NT2/D1 (cell line): ENCODE measurements around the gene NGRN.

Source experiments
- DNase-seq: peaks from one replicate; pipeline ENCODE4 v3.0.0-alpha.2; 2011; ENCODE audit warnings: low read depth, low spot score
- H3K27me3 ChIP-seq: 2 replicates; pipeline ENCODE4 v1.6.0; 2011; ENCODE audit warnings: mild to moderate bottlenecking; ENCODE audit not compliant: insufficient read length, insufficient read depth
- H3K36me3 ChIP-seq: 2 replicates; pipeline ENCODE4 v1.6.1; 2011; ENCODE audit warnings: mild to moderate bottlenecking, low read length, mixed read lengths; ENCODE audit not compliant: insufficient read depth, insufficient read length
- H3K4me1 ChIP-seq: 2 replicates; pipeline ENCODE4 v1.5.1; 2011; ENCODE audit not compliant: insufficient read depth, insufficient read length
- H3K4me3 ChIP-seq: 2 replicates; pipeline ENCODE4 v1.5.1; 2011; ENCODE audit warnings: low read depth; ENCODE audit not compliant: insufficient read length
- H3K9ac ChIP-seq: 2 replicates; pipeline ENCODE4 v1.6.0; 2011; ENCODE audit warnings: low read depth; ENCODE audit not compliant: insufficient read length
- H3K9me3 ChIP-seq: 2 replicates; pipeline ENCODE4 v1.5.1; 2011; ENCODE audit warnings: mild to moderate bottlenecking, low read length; ENCODE audit not compliant: insufficient read depth
- SUZ12 ChIP-seq: IDR thresholded peaks from 2 replicates; pipeline ENCODE4 v1.6.1; 2011; ENCODE audit not compliant: insufficient read length, insufficient read depth; ENCODE audit errors: extremely low read depth
- YY1 ChIP-seq: IDR thresholded peaks from 2 replicates; pipeline ENCODE4 v1.6.1; 2011; ENCODE audit not compliant: insufficient read length, insufficient read depth
- ZNF274 ChIP-seq: IDR thresholded peaks from 2 replicates; pipeline ENCODE4 v1.6.1; 2011; ENCODE audit warnings: mild to moderate bottlenecking, low read depth, low read length

Gene NGRN

GRCh38 chr15:90240856-90241255 lies 24.6 kb upstream of the NGRN start:
- Histone ChIP-seq H3K27me3 (no peaks in the 10 kb centered on the region), H3K9ac (no peak overlapping the region), H3K4me1 (no peaks in the 10 kb centered on the region), H3K36me3 (peaks cover 24% of the 10 kb centered on the region), H3K9me3 (no peaks in the 10 kb centered on the region), H3K4me3 (no peak overlapping the region)
- DNase-seq = no peak
- no peak for TF ChIP-seq SUZ12
- no peak for TF ChIP-seq YY1
- TF ChIP-seq ZNF274 = no peak

GRCh38 chr15:90241343-90242192 lies 23.9 kb upstream of the NGRN start:
- no peaks in the 10 kb centered on the region for H3K4me1 ChIP-seq
- no peak overlapping the region for H3K4me3 ChIP-seq
- H3K9me3 ChIP-seq = no peaks in the 10 kb centered on the region
- TF ChIP-seq YY1 = no peak
- TF ChIP-seq ZNF274 = no peak
- no peak for TF ChIP-seq SUZ12
- peaks cover 19% of the 10 kb centered on the region for H3K36me3 ChIP-seq
- H3K27me3 ChIP-seq = no peaks in the 10 kb centered on the region
- no peak overlapping the region for H3K9ac ChIP-seq
- DNase-seq = no peak

GRCh38 chr15:90243943-90244639 lies 21.4 kb upstream of the NGRN start:
- no peaks in the 10 kb centered on the region for H3K9me3 ChIP-seq
- TF ChIP-seq SUZ12 = no peak
- TF ChIP-seq YY1 = no peak
- TF ChIP-seq ZNF274 = no peak
- H3K27me3 ChIP-seq = no peaks in the 10 kb centered on the region
- DNase-seq = no peak
- H3K4me1 ChIP-seq = no peaks in the 10 kb centered on the region
- no peak overlapping the region for H3K4me3 ChIP-seq
- no peak overlapping the region for H3K9ac ChIP-seq
- H3K36me3 ChIP-seq = peaks cover 10% of the 10 kb centered on the region

- peaks cover 4% of the 10 kb centered on the region for H3K27me3 ChIP-seq
These were observed 16.7 kb upstream of the NGRN start for GRCh38 chr15:90248789-90249202.

GRCh38 chr15:90249203-90249863 lies 16.1 kb upstream of the NGRN start, which contains the start of gene TTLL13:
TSS of gene TTLL13 (plus strand) at chr15:90249556. CDS start at chr15:90250631, 1,075 bp downstream.
- H3K36me3 ChIP-seq = no peaks in the 10 kb centered on the region
- peak within 1 kb of the TSS; percentile 80 for H3K9ac ChIP-seq
- H3K27me3 ChIP-seq = peaks cover 4% of the 10 kb centered on the region
- peaks cover 6% of the 10 kb centered on the region for H3K4me1 ChIP-seq
- DNase-seq = peak; percentile 84
- TF ChIP-seq SUZ12 (no peak), YY1 (no peak), ZNF274 (no peak)
- H3K9me3 ChIP-seq = no peaks in the 10 kb centered on the region
- H3K4me3 ChIP-seq = peak within 1 kb of the TSS; percentile 67

More at GRCh38 chr15:90248789-90249202, 16.7 kb upstream of the NGRN start:
- Histone ChIP-seq H3K9ac (no peak overlapping the region), H3K36me3 (no peaks in the 10 kb centered on the region), H3K9me3 (no peaks in the 10 kb centered on the region), H3K4me1 (peaks cover 6% of the 10 kb centered on the region), H3K4me3 (no peak overlapping the region)
- TF ChIP-seq SUZ12 (no peak), YY1 (no peak), ZNF274 (no peak)
- DNase-seq = no peak

GRCh38 chr15:90257776-90258175 lies 7.7 kb upstream of the NGRN start:
- DNase-seq = no peak
- H3K36me3 ChIP-seq = no peaks in the 10 kb centered on the region
- no peak overlapping the region for H3K4me3 ChIP-seq
- H3K27me3 ChIP-seq = no peaks in the 10 kb centered on the region
- peaks cover 5% of the 10 kb centered on the region for H3K4me1 ChIP-seq
- TF ChIP-seq ZNF274 (no peak), YY1 (no peak), SUZ12 (no peak)
- H3K9ac ChIP-seq = no peak overlapping the region
- no peaks in the 10 kb centered on the region for H3K9me3 ChIP-seq
